Keratinocyte (primary cell): Measurements from ENCODE around the gene ZNF613. TPM values are rescaled to one million over a fixed set of nuclear protein-coding genes. Genes with fewer than 3 reads are reported as not detected.

Source experiments
- DNase-seq: peaks from one replicate; pipeline ENCODE4 v3.0.0-alpha.2; 2011; ENCODE audit warnings: low read depth, missing footprints, low spot score
- FAIRE-seq: peaks from 2 replicates; lab custom pipeline; 2011; peaks lifted over from hg19 to GRCh38; lab: Jason Lieb, UNC
- H2AFZ ChIP-seq: 2 replicates; pipeline ENCODE4 v1.6.0; 2012; ENCODE audit warnings: low read length, control low read depth, inconsistent platforms; ENCODE audit not compliant: control insufficient read depth
- H3K27ac ChIP-seq: 2 replicates; pipeline ENCODE4 v1.5.1; 2011; ENCODE audit warnings: low read length; ENCODE audit not compliant: control insufficient read depth, insufficient read depth
- H3K27me3 ChIP-seq: 3 replicates; pipeline ENCODE4 v1.6.0; 2011; ENCODE audit warnings: low read length; ENCODE audit not compliant: control insufficient read depth, insufficient read depth; ENCODE audit errors: extremely low read depth
- H3K36me3 ChIP-seq, 2 experiments: 2 replicates in 1 of 2; 3 replicates in 1 of 2; pipeline ENCODE4 v1.5.1; 2011; ENCODE audit warnings: low read length in 2 of 2, mild to moderate bottlenecking in 1 of 2; ENCODE audit not compliant: control insufficient read depth in 2 of 2, insufficient read depth in 2 of 2; ENCODE audit errors: extremely low read depth in 1 of 2
- H3K4me1 ChIP-seq: 3 replicates; pipeline ENCODE4 v1.5.1; 2011; ENCODE audit warnings: low read length; ENCODE audit not compliant: control insufficient read depth, insufficient read depth; ENCODE audit errors: extremely low read depth
- H3K4me2 ChIP-seq: 3 replicates; pipeline ENCODE4 v1.6.0; 2011; ENCODE audit warnings: low read depth, low read length; ENCODE audit not compliant: control insufficient read depth, insufficient read depth; ENCODE audit errors: extremely low read depth
- H3K4me3 ChIP-seq, 3 experiments: fragments of 200-600 bp in 1 of 3; sonication (generic) in 1 of 3; 2 replicates in 2 of 3; 3 replicates in 1 of 3; pipeline ENCODE4 v1.5.1; 2011 to 2016; ENCODE audit warnings: low read length in 3 of 3, mild to moderate bottlenecking in 3 of 3, control low read depth in 2 of 3, inconsistent platforms in 1 of 3, low read depth in 1 of 3, mixed read lengths in 1 of 3, mixed run types in 1 of 3, moderate library complexity in 1 of 3; ENCODE audit not compliant: control insufficient read depth in 2 of 3, insufficient read depth in 2 of 3; ENCODE audit errors: extremely low read depth in 1 of 3
- H3K79me2 ChIP-seq: 2 replicates; pipeline ENCODE4 v1.6.0; 2012; ENCODE audit warnings: low read length; ENCODE audit not compliant: control insufficient read depth, insufficient read depth
- H3K9ac ChIP-seq: 3 replicates; pipeline ENCODE4 v1.6.0; 2011; ENCODE audit warnings: low read length; ENCODE audit not compliant: control insufficient read depth, insufficient read depth; ENCODE audit errors: extremely low read depth
- H3K9me1 ChIP-seq: 3 replicates; pipeline ENCODE4 v1.6.0; 2011; ENCODE audit warnings: low read length; ENCODE audit not compliant: control insufficient read depth, insufficient read depth; ENCODE audit errors: extremely low read depth
- H3K9me3 ChIP-seq: 2 replicates; pipeline ENCODE4 v1.5.1; 2012; ENCODE audit warnings: low read depth, low read length; ENCODE audit not compliant: control insufficient read depth
- H4K20me1 ChIP-seq: 3 replicates; pipeline ENCODE4 v1.6.0; 2011; ENCODE audit warnings: low read length; ENCODE audit not compliant: control insufficient read depth, insufficient read depth; ENCODE audit errors: extremely low read depth
- EZH2 ChIP-seq: IDR thresholded peaks from one replicate; pipeline ENCODE4 v1.6.1; 2012; ENCODE audit warnings: inconsistent platforms, mild to moderate bottlenecking, low read length, moderate library complexity
- dilution Hi-C: fragments of 300-500 bp; cut with MboI; formaldehyde crosslinking; loops from one replicate; pipeline ENCODE4 v1.7.0; 2020; ENCODE audit warnings: low sequenced_read_pairs; ENCODE audit not compliant: extremely low pct_ligation_motif_present
- polyA minus RNA-seq, 3 experiments: library from RNA; depleted of rRNA, polyadenylated mRNA; stranded (reverse); fragments of >200 nt; gene quantifications; 1 replicate in 1 of 3; 2 replicates in 1 of 3; 3 replicates in 1 of 3; pipeline ENCODE4 v1.2.3, GENCODE V29; 2011
- polyA plus RNA-seq, 5 experiments: library from polyadenylated mRNA; depleted of rRNA in 3 of 5; stranded (reverse) in 3 of 5; stranded (forward) in 1 of 5; unstranded in 1 of 5; fragments of >200 nt; gene quantifications; 1 replicate in 1 of 5; 2 replicates in 3 of 5; 3 replicates in 1 of 5; pipeline versions ENCODE4 v1.2.1 to v1.2.3, GENCODE V29; 2011 to 2012; ENCODE audit warnings: missing spikeins in 2 of 5, low read depth in 1 of 5, low replicate concordance in 1 of 5
- TF ChIP-seq, protein P1 (sequence below), 3 experiments: IDR thresholded peaks in 1 of 3; conservative IDR thresholded peaks in 1 of 3; optimal IDR thresholded peaks in 1 of 3; 2 replicates in 2 of 3; 3 replicates in 1 of 3; pipeline versions ENCODE3 to v1.5.1; 2011; ENCODE audit warnings: low read length in 3 of 3, mild to moderate bottlenecking in 3 of 3, moderate library complexity in 2 of 3, control low read depth in 1 of 3, inconsistent platforms in 1 of 3; ENCODE audit not compliant: insufficient read depth in 2 of 3; ENCODE audit errors: extremely low read depth in 1 of 3

The ZNF613 gene
- polyA plus RNA-seq (3.9 to 6.6 TPM (median 4.9 TPM) in 3 replicates), polyA minus RNA-seq (5.1 to 12.0 TPM (median 6.6 TPM) in 3 replicates)
- 2.7 TPM for polyA plus RNA-seq (2011; ENCODE audit: low read depth)
- polyA plus RNA-seq (2011; cell fraction: cytosol; rRNA removed): 4.1 and 6.3 TPM in 2 replicates
- polyA plus RNA-seq (2011; cell fraction: nucleus; rRNA removed): 7.4 and 9.6 TPM in 2 replicates
- 3.3 and 3.6 TPM in 2 replicates for polyA plus RNA-seq (2012; ENCODE audit: low replicate concordance)
- polyA minus RNA-seq (2011; cell fraction: cytosol; rRNA and poly(A)+ RNA removed): 5.2 TPM
- polyA minus RNA-seq (2011; cell fraction: nucleus; rRNA and poly(A)+ RNA removed): 5.5 and 6.2 TPM in 2 replicates

DNA sequence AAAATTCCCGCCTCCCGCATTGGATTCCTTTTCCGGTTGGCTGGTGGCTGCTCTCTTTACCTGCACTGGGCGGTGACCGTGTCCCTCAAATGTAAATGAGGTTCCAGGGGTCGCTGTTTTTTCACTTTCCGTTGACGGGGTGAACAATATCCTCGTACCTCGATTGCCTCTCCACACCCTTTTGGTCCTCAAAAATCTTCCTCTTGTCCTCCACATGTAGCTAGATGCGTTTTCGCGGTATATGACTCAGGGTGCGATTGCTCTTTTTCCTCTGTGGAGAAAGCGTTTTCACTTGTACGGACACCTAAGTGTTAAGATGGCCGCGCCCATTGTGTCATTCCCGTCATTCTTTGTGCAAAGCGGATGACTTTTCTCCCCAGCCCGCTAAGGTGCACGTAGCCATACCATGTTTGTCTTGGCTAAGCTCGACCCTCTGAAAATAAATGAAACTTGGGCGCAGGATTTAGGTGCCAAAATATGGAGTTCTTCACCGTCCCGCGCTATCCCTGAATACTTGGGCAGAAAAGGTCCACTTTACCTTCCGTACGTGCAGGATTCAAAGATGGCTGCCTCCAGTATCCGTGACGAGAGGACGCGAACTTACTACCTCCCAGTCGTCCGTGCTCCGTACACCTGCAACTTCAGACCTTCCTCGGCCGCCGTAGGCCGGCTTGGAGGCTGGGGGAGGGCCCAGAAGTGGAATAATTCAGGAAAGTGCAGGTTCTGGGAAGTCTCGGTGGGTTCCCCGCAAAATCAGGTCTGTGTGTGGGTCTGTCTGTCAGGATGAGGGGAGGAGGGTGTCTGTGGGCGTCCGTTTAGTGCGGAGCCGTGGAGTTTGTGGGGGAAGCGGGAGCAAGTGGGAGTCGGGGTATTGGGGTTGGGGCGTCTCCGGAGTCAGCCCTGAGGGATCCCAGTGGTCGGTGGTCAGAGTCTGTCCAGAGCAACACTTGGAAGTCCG lies at the start of gene ZNF613:
Gene ZNF613 (plus strand): TSS at position 689 of the 958 bp plus-strand sequence. CDS start 8,749 bp downstream, outside the sequence.
- TF ChIP-seq, protein P1, sequence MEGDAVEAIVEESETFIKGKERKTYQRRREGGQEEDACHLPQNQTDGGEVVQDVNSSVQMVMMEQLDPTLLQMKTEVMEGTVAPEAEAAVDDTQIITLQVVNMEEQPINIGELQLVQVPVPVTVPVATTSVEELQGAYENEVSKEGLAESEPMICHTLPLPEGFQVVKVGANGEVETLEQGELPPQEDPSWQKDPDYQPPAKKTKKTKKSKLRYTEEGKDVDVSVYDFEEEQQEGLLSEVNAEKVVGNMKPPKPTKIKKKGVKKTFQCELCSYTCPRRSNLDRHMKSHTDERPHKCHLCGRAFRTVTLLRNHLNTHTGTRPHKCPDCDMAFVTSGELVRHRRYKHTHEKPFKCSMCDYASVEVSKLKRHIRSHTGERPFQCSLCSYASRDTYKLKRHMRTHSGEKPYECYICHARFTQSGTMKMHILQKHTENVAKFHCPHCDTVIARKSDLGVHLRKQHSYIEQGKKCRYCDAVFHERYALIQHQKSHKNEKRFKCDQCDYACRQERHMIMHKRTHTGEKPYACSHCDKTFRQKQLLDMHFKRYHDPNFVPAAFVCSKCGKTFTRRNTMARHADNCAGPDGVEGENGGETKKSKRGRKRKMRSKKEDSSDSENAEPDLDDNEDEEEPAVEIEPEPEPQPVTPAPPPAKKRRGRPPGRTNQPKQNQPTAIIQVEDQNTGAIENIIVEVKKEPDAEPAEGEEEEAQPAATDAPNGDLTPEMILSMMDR (optimal IDR thresholded peaks at IDR 0.05 in 1 of 3, IDR thresholded peaks at IDR 0.05 in 1 of 3, conservative IDR thresholded peaks at IDR 0.05 in 1 of 3; ENCODE audit: extremely low read depth in 1 of 3, insufficient read depth in 2 of 3, low read length in 3 of 3): peak in 2 of 3 experiments; percentile 33 to 47
- no peak for TF ChIP-seq EZH2
- Histone ChIP-seq H2AFZ (peak within 1 kb of the TSS; percentile 100), H3K9ac (peak within 1 kb of the TSS; percentile 89), H3K4me3 (peak within 1 kb of the TSS; percentile 89 to 99 (median 91)), H3K36me3 (peaks cover 0 to 6% of the 10 kb centered on the region in 2 experiments), H3K9me1 (no peaks in the 10 kb centered on the region), H3K27ac (peak within 1 kb of the TSS; percentile 82), H4K20me1 (no peaks in the 10 kb centered on the region), H3K27me3 (no peaks in the 10 kb centered on the region), H3K9me3 (peaks cover 4% of the 10 kb centered on the region), H3K4me1 (peaks cover 3% of the 10 kb centered on the region), H3K79me2 (peaks cover 12% of the 10 kb centered on the region), H3K4me2 (peak within 1 kb of the TSS; percentile 76)
- FAIRE-seq (peak; percentile 94), DNase-seq (peak; percentile 65)
- dilution Hi-C loops: no loop called here

DNA sequence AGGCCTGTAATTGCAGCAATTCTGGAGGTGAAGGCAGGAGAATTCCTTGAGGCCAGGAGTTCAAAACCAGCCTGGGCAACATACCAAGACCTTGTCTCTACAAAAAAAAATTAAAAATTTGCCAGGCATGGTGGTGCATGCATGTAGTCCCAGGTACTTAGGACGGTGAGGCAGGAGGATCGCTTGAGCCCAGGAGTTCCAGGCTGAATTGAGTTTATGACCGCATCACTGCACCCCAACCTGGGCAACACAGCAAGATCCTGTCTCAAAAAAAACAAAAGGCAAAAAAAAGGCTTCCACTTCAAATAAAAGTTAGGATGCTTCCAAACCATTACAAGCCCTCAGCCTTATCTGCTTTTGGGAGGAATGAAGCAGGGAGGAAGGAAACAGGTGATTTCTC lies 44.8 kb upstream of the ZNF613 start:
- Histone ChIP-seq H3K4me3 (no peak overlapping the region), H3K9me3 (no peaks in the 10 kb centered on the region), H3K36me3 (peaks cover 0 to 8% of the 10 kb centered on the region in 2 experiments), H3K9ac (no peak overlapping the region), H3K4me2 (no peak overlapping the region), H3K27ac (no peak overlapping the region), H3K27me3 (no peaks in the 10 kb centered on the region), H3K79me2 (no peaks in the 10 kb centered on the region), H4K20me1 (no peaks in the 10 kb centered on the region), H3K9me1 (no peaks in the 10 kb centered on the region), H3K4me1 (no peaks in the 10 kb centered on the region), H2AFZ (no peak overlapping the region)
- FAIRE-seq (no peak), DNase-seq (no peak)
- dilution Hi-C loops: no loop called here
- TF ChIP-seq, protein P1 (optimal IDR thresholded peaks at IDR 0.05 in 1 of 3, IDR thresholded peaks at IDR 0.05 in 1 of 3, conservative IDR thresholded peaks at IDR 0.05 in 1 of 3; ENCODE audit: extremely low read depth in 1 of 3, insufficient read depth in 2 of 3, low read length in 3 of 3): no peak
